Left lobe of liver (tissue), 2 donors: ENCODE measurements around the gene KCNIP3. TPM values are rescaled to one million over a fixed set of nuclear protein-coding genes. Genes with fewer than 3 reads are reported as not detected.
A peak's percentile ranks its signal among the peaks of the same experiment; 100 is the strongest.
"Not testable (repeated sequence)": the region's sequence is repeated elsewhere in the genome, so short reads cannot be mapped to it uniquely, and the experiment has no call there.

Source experiments
- ATAC-seq: fragments of 200-7000 bp; cut with Tn5 transposase; one replicate; pipeline ENCODE4 v1.9.1; 2020; ENCODE audit warnings: mild to moderate bottlenecking, moderate library complexity
- DNase-seq: peaks from one replicate; pipeline ENCODE4 v3.0.0-alpha.2; 2020; ENCODE audit warnings: low spot score
- total RNA-seq: library from RNA; stranded (reverse); gene quantifications from one replicate; pipeline ENCODE4 v1.2.1, GENCODE V29; 2021
- donor health status: DM: no; HTN: no; CAD: no; lungs with moderate emphysema.
- donor health status: DM: no; HTN: yes; CAD: no.

Gene KCNIP3
- total RNA-seq, 1 donor from 2014 or later = 1.6 TPM

GRCh38 chr2:95359501-95359930, 62.4 kb downstream of the KCNIP3 start:
- ATAC-seq = no peak

GRCh38 chr2:95361216-95361980, 64.3 kb downstream of the KCNIP3 start:
- peak; percentile 16 for DNase-seq
- no peak for ATAC-seq

More at GRCh38 chr2:95359501-95359930, 62.4 kb downstream of the KCNIP3 start:
- peak; percentile 39 for DNase-seq

- DNase-seq (no peak), ATAC-seq (no peak)
These were observed 65.3 kb downstream of the KCNIP3 start for GRCh38 chr2:95362486-95362885.

GRCh38 chr2:95366514-95366913, 69.4 kb downstream of the KCNIP3 start:
- DNase-seq (peak; percentile 22), ATAC-seq (no peak)

GRCh38 chr2:95372216-95372829, 75.2 kb downstream of the KCNIP3 start:
- ATAC-seq (no peak), DNase-seq (peak; percentile 33)

GRCh38 chr2:95372845-95373244, 75.7 kb downstream of the KCNIP3 start:
- ATAC-seq (no peak), DNase-seq (peak; percentile 24)

GRCh38 chr2:95374029-95374428, 76.9 kb downstream of the KCNIP3 start:
- ATAC-seq = no peak
- DNase-seq = peak; percentile 37

GRCh38 chr2:95374451-95374920, 77.3 kb downstream of the KCNIP3 start:
- no peak for DNase-seq
- no peak for ATAC-seq

- ATAC-seq (no peak), DNase-seq (peak; percentile 32)
These were observed 77.8 kb downstream of the KCNIP3 start for GRCh38 chr2:95374921-95375471.

- no peak for ATAC-seq
- DNase-seq = peak; percentile 31
These were observed 78.5 kb downstream of the KCNIP3 start for GRCh38 chr2:95375532-95376150.

- ATAC-seq (no peak), DNase-seq (peak; percentile 14)
These were observed 79.4 kb downstream of the KCNIP3 start for GRCh38 chr2:95376311-95377215.

GRCh38 chr2:95377216-95378123, 80.3 kb downstream of the KCNIP3 start:
- ATAC-seq (no peak), DNase-seq (peak; percentile 28)

- not testable (repeated sequence) for ATAC-seq
These were observed 81.1 kb downstream of the KCNIP3 start for GRCh38 chr2:95378281-95378680.

GRCh38 chr2:95379371-95379831, 82.3 kb downstream of the KCNIP3 start:
- DNase-seq (peak; percentile 43), ATAC-seq (peak; percentile 27)

More at GRCh38 chr2:95378281-95378680, 81.1 kb downstream of the KCNIP3 start:
- not testable (repeated sequence) for DNase-seq

- DNase-seq (no peak), ATAC-seq (no peak)
These were observed 83.1 kb downstream of the KCNIP3 start for GRCh38 chr2:95380280-95380679.

GRCh38 chr2:95380731-95381130, 83.6 kb downstream of the KCNIP3 start:
- ATAC-seq = no peak
- DNase-seq = no peak

- ATAC-seq = no peak
- peak; percentile 19 for DNase-seq
These were observed 84.4 kb downstream of the KCNIP3 start for GRCh38 chr2:95381212-95382191.

GRCh38 chr2:95382192-95382591, 85.0 kb downstream of the KCNIP3 start:
- peak; percentile 39 for DNase-seq

More at GRCh38 chr2:95382192-95382591, 85.0 kb downstream of the KCNIP3 start:
- ATAC-seq = no peak
